Liver (tissue), 9 donors: ENCODE results near the gene POMT2. TPM values are rescaled to one million over a fixed set of nuclear protein-coding genes. Genes with fewer than 3 reads are reported as not detected.

Source experiments
- DNase-seq: peaks from one replicate; pipeline ENCODE4 v3.0.0-alpha.2; 2017; ENCODE audit warnings: low spot score
- H3K27ac ChIP-seq, 2 donors: one replicate each; pipeline ENCODE4 v1.7.0; 2013; ENCODE audit warnings: inconsistent platforms in 2 of 2, low read length in 2 of 2, control low read depth in 1 of 2, low read depth in 1 of 2, mild to moderate bottlenecking in 1 of 2
- H3K27me3 ChIP-seq, 4 donors: one replicate each; pipeline versions ENCODE4 v1.6.1 to v1.7.0; 2013; ENCODE audit warnings: low read length in 3 of 4, inconsistent platforms in 1 of 4, mild to moderate bottlenecking in 1 of 4, moderate library complexity in 1 of 4; ENCODE audit not compliant: control insufficient read depth in 4 of 4, insufficient read depth in 4 of 4
- H3K36me3 ChIP-seq, 4 donors: one replicate each; pipeline versions ENCODE4 v1.6.1 to v1.7.0; 2013; ENCODE audit warnings: low read length in 3 of 4, mild to moderate bottlenecking in 3 of 4, low read depth in 1 of 4, moderate library complexity in 1 of 4; ENCODE audit not compliant: control insufficient read depth in 4 of 4, insufficient read depth in 3 of 4
- H3K4me1 ChIP-seq, 4 donors: one replicate each; pipeline versions ENCODE4 v1.6.1 to v1.7.0; 2013; ENCODE audit warnings: low read length in 3 of 4, mild to moderate bottlenecking in 3 of 4, moderate library complexity in 1 of 4; ENCODE audit not compliant: control insufficient read depth in 4 of 4, insufficient read depth in 4 of 4
- H3K4me3 ChIP-seq, 3 donors: one replicate each; pipeline versions ENCODE4 v1.6.1 to v1.7.0; 2013; ENCODE audit warnings: low read length in 3 of 3, control low read depth in 1 of 3, low read depth in 1 of 3, mild to moderate bottlenecking in 1 of 3
- H3K9ac ChIP-seq, 2 donors: one replicate each; pipeline ENCODE4 v1.7.0; 2013; ENCODE audit warnings: low read length in 2 of 2, mild to moderate bottlenecking in 2 of 2, moderate library complexity in 2 of 2, control low read depth in 1 of 2, low read depth in 1 of 2
- H3K9me3 ChIP-seq, 4 donors: one replicate each; pipeline versions ENCODE4 v1.6.1 to v1.7.0; 2013; ENCODE audit warnings: low read length in 3 of 4; ENCODE audit not compliant: control insufficient read depth in 4 of 4
- ATF3 ChIP-seq: IDR thresholded peaks from 2 replicates; pipeline ENCODE4 v1.6.1; 2016; ENCODE audit warnings: antibody characterized with exemption
- CTCF ChIP-seq: fragments of 150-350 bp; IDR thresholded peaks from 2 replicates; pipeline ENCODE4 v1.5.1; 2017; ENCODE audit warnings: improper control_type of control experiment, low read depth, low read length; ENCODE audit not compliant: missing input control
- EGR1 ChIP-seq, 2 donors: IDR thresholded peaks; 2 replicates each; pipeline ENCODE4 v1.6.1; 2016 to 2018; ENCODE audit warnings: antibody characterized with exemption in 2 of 2, low read depth in 2 of 2
- FOXA1 ChIP-seq: IDR thresholded peaks from 2 replicates; pipeline ENCODE4 v1.6.1; 2016; ENCODE audit warnings: antibody characterized with exemption
- FOXA2 ChIP-seq: IDR thresholded peaks from 2 replicates; pipeline ENCODE4 v1.6.1; 2016; ENCODE audit warnings: antibody characterized with exemption
- GABPA ChIP-seq, 2 donors: IDR thresholded peaks in 1 of 2; conservative IDR thresholded peaks in 1 of 2; 2 replicates each; pipeline ENCODE4 v1.6.1; 2016; ENCODE audit warnings: antibody characterized with exemption in 2 of 2, mild to moderate bottlenecking in 1 of 2, moderate library complexity in 1 of 2
- HNF4A ChIP-seq, 2 donors: conservative IDR thresholded peaks; 2 replicates each; pipeline ENCODE4 v1.6.1; 2016; ENCODE audit warnings: antibody characterized with exemption in 2 of 2, mild to moderate bottlenecking in 2 of 2
- HNF4G ChIP-seq: IDR thresholded peaks from 2 replicates; pipeline ENCODE4 v1.6.1; 2016; ENCODE audit warnings: antibody characterized with exemption
- JUND ChIP-seq, 2 donors: IDR thresholded peaks; 2 replicates each; pipeline ENCODE4 v1.6.1; 2016; ENCODE audit warnings: antibody characterized with exemption in 2 of 2
- MAX ChIP-seq: IDR thresholded peaks from 2 replicates; pipeline ENCODE4 v1.6.1; 2016; ENCODE audit warnings: antibody characterized with exemption
- NR2F2 ChIP-seq: IDR thresholded peaks from 2 replicates; pipeline ENCODE4 v1.6.1; 2016; ENCODE audit warnings: antibody characterized with exemption
- RAD21 ChIP-seq, 2 donors: IDR thresholded peaks; 2 replicates each; pipeline ENCODE4 v1.6.1; 2016; ENCODE audit warnings: antibody characterized with exemption in 2 of 2, mild to moderate bottlenecking in 2 of 2
- REST ChIP-seq: IDR thresholded peaks from 2 replicates; pipeline ENCODE4 v1.6.1; 2016; ENCODE audit warnings: antibody characterized with exemption, mild to moderate bottlenecking
- RXRA ChIP-seq, 2 donors: IDR thresholded peaks; 2 replicates each; pipeline ENCODE4 v1.6.1; 2017 to 2018; ENCODE audit warnings: antibody characterized with exemption in 2 of 2, mild to moderate bottlenecking in 1 of 2
- SP1 ChIP-seq: IDR thresholded peaks from 2 replicates; pipeline ENCODE4 v1.6.1; 2018; ENCODE audit warnings: antibody characterized with exemption, mild to moderate bottlenecking
- TAF1 ChIP-seq: conservative IDR thresholded peaks from 2 replicates; pipeline ENCODE4 v1.6.1; 2016; ENCODE audit warnings: antibody characterized with exemption, mild to moderate bottlenecking
- YY1 ChIP-seq: IDR thresholded peaks from 2 replicates; pipeline ENCODE4 v1.6.1; 2016; ENCODE audit warnings: antibody characterized with exemption, mild to moderate bottlenecking
- ZBTB33 ChIP-seq: IDR thresholded peaks from 2 replicates; pipeline ENCODE4 v1.6.1; 2016; ENCODE audit warnings: antibody characterized with exemption
- WGBS: extraction: QIAGEN DNeasy Blood & Tissue Kit; methylation state at CpG from one replicate; pipeline ENCODE4 v1.1.7; 2013; 5-methylcytosine and 5-hydroxymethylcytosine counted together
- polyA plus RNA-seq, 2 donors: library from polyadenylated mRNA; stranded (reverse) in 1 of 2; unstranded in 1 of 2; fragments of 200-250 nt in 1 of 2; fragments of >200 nt in 1 of 2; fragmentation: Nextera tagmentation in 1 of 2; extraction: Ambion mirVana in 1 of 2; gene quantifications; one replicate each; pipeline versions ENCODE4 v1.2.1 to v1.2.3, GENCODE V29; 2013 to 2015
- total RNA-seq, 2 donors: library from RNA; depleted of rRNA; stranded (reverse); fragments of >200 nt; gene quantifications; one replicate each; pipeline ENCODE4 v1.2.3, GENCODE V29; 2014
- donor health status: healthy.
- donor health status: healthy.
- donor health status: healthy.
- donor health status: healthy.
- donor health status: healthy.

Gene POMT2
- total and polyA plus RNA-seq, 4 donors, result 4.8 to 13.1 (median 5.3) TPM

DNA sequence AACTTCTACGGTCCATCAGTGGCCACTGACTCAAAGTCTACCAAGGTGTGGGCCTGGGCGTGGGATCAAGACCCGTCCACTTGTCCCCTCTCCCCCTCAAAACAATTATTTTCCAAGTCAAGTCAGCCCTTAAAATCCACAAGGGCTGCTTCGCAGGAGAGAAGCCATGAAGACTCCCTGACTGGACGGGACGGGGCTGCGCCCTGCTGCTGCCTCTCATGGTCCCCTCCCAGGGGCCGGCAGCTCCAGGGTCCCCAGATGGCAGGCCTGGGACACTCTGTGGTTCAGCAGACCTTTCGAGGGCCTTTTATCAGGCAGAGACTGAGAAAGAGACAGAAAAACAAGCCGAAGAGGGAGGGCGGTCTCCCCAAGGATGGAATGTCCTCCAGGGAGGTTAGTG, 60.5 kb downstream of the POMT2 start (continued):
- no peak for TF ChIP-seq HNF4A (conservative IDR thresholded peaks at IDR 0.05)
- TF ChIP-seq ATF3, result no peak
- TF ChIP-seq RAD21 (IDR thresholded peaks at IDR 0.05), result no peak

DNA sequence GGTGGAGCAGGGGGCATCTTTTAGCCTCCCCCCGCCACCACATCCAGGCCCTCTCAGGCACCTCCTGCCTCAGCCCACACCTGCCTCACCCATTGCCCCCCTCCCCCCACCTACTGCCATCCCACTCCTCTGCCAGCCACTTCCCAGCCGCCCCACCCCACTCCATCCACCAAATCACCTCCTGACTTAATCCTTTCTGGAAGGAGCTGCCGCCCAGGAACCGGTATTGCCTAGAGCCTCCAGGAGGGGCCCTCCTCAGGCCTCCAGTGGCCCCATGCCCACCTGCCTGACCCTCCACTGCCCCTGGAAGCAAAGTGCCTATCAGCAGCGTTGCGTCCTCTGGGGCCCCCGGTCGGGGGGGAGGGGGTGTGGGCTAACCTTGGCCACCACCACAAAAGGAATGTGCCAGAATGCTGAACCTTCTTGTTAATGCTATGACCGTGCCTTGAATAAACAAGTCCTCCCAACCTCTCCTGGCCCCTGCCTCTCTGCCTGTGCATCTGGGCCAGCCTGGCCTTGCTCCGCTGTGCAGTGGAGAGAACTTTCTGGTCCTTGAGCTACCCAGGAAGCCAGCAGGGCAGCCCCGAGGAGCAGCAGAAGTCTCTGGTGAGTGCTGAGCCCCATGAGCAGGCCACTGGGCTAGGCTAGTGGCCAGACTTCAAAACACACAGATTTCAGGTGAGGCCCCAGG, 61.5 kb downstream of the POMT2 start:
- TF ChIP-seq EGR1 (IDR thresholded peaks at IDR 0.05; ENCODE audit: low read depth in 2 of 2), result no peak
- no peak for TF ChIP-seq RXRA (IDR thresholded peaks at IDR 0.05)
- no peak for TF ChIP-seq SP1
- TF ChIP-seq HNF4G, result no peak
- no peak for TF ChIP-seq CTCF
- no peak for TF ChIP-seq RAD21 (IDR thresholded peaks at IDR 0.05)
- no peak for TF ChIP-seq ZBTB33
- TF ChIP-seq REST, result no peak
- no peak for TF ChIP-seq NR2F2
- TF ChIP-seq YY1, result no peak
- no peak for TF ChIP-seq TAF1
- TF ChIP-seq MAX, result no peak
- no peak for TF ChIP-seq FOXA2
- TF ChIP-seq HNF4A (conservative IDR thresholded peaks at IDR 0.05), result no peak
- no peak for TF ChIP-seq FOXA1
- no peak for TF ChIP-seq JUND (IDR thresholded peaks at IDR 0.05)
- TF ChIP-seq GABPA (IDR thresholded peaks at IDR 0.05 in 1 of 2, conservative IDR thresholded peaks at IDR 0.05 in 1 of 2), result no peak
- TF ChIP-seq ATF3, result no peak
- no peaks in the 10 kb centered on the region for H3K27me3 ChIP-seq
- DNase-seq, result no peak
- H3K27ac ChIP-seq, result no peak overlapping the region
- no peaks in the 10 kb centered on the region for H3K36me3 ChIP-seq
- H3K4me3 ChIP-seq, result no peak overlapping the region
- no peaks in the 10 kb centered on the region for H3K4me1 ChIP-seq
- WGBS, result 61% methylated on average over 11 of the region's 11 CpGs
- no peaks in the 10 kb centered on the region for H3K9me3 ChIP-seq
- no peak overlapping the region for H3K9ac ChIP-seq
